Measurements from ENCODE around the gene UCN2. TPM values are rescaled to one million over a fixed set of nuclear protein-coding genes. Genes with fewer than 3 reads are reported as not detected.

UCN2 gene
- total RNA-seq, 2 donors from 2014 or later: 3.0 TPM; not detected in 1

DNA sequence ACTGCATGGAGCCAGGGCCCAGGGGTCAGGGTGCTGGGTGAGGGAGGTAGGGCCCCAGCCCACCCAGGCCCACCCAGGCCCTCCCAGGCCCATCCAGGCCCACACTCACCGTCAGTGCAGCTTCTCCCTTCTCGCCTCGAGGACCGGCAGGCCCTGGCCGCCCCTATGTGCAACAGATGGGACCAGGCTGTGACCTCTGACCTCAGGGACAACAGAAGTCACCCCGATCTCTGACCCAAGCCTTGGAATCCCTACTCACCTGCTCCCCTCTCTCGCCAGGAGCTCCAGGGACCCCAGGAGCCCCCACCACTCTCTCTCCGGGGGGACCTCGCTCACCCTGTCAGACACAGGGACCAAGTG lies 2.8 kb upstream of the UCN2 start:
- DNase-seq (ENCODE audit: low spot score) (no peak), ATAC-seq (ENCODE audit: insufficient number of reproducible peaks, low FRiP score, low read depth) (no peak)
- no peak overlapping the region for H3K4me3 ChIP-seq
- H3K4me1 ChIP-seq (ENCODE audit: control insufficient read depth in 1 of 2, low read depth in 2 of 2): peaks cover 0 to 3% of the 10 kb centered on the region in 2 donors
- no peaks in the 10 kb centered on the region for H3K36me3 ChIP-seq
- no peaks in the 10 kb centered on the region for H3K27me3 ChIP-seq (replicated peaks; ENCODE audit: insufficient read depth)
- H3K27ac ChIP-seq: no peak overlapping the region
- H3K9me3 ChIP-seq: no peaks in the 10 kb centered on the region
- TF ChIP-seq, protein P1, sequence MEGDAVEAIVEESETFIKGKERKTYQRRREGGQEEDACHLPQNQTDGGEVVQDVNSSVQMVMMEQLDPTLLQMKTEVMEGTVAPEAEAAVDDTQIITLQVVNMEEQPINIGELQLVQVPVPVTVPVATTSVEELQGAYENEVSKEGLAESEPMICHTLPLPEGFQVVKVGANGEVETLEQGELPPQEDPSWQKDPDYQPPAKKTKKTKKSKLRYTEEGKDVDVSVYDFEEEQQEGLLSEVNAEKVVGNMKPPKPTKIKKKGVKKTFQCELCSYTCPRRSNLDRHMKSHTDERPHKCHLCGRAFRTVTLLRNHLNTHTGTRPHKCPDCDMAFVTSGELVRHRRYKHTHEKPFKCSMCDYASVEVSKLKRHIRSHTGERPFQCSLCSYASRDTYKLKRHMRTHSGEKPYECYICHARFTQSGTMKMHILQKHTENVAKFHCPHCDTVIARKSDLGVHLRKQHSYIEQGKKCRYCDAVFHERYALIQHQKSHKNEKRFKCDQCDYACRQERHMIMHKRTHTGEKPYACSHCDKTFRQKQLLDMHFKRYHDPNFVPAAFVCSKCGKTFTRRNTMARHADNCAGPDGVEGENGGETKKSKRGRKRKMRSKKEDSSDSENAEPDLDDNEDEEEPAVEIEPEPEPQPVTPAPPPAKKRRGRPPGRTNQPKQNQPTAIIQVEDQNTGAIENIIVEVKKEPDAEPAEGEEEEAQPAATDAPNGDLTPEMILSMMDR (IDR thresholded peaks at IDR 0.05): no peak

DNA sequence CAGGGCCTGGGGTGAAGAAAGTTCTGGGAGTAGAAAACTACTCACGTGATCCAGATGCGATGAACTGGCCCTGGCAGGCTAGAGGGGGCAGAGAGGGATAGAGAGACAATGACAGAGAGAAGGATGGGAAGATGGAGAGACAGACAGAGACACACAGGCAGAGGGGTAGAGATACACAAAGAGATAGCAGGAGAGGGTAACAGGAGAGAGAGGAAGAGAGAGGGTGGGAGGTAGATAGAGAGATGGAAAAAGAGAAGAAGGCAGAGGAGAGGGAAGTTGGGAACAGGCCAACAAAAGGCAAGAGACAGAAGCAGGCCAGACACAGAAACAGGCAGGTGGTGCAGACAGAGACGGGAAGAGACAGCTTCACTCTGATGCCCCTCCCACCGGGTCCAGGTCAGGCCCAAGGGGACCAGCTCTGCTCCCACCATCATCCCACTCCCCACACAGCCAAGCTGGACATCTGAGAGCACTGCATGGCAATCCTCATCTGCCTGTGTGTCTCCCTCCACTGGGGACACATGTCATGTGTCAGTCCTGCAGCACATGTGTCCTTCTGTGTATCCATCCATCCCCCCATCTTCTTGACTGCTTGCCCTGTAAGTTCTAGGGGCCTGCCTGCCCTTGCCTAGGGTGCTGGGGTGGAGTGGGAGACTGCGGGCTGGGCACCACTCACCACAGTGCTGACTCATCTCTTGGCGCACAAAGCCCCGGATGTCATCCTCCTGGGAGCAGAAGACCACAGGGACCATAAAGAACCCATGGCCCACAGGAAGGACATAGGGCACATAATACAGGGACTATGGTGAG lies 2.2 kb upstream of the UCN2 start:
- Histone ChIP-seq H3K9me3 (no peaks in the 10 kb centered on the region), H3K27ac (no peak overlapping the region), H3K4me1 (ENCODE audit: control insufficient read depth in 1 of 2, low read depth in 2 of 2) (peaks cover 2 to 9% of the 10 kb centered on the region in 2 donors), H3K4me3 (no peak overlapping the region), H3K36me3 (no peaks in the 10 kb centered on the region), H3K27me3 (replicated peaks; ENCODE audit: insufficient read depth) (no peaks in the 10 kb centered on the region)
- DNase-seq (ENCODE audit: low spot score) (no peak), ATAC-seq (ENCODE audit: insufficient number of reproducible peaks, low FRiP score, low read depth) (no peak)
- TF ChIP-seq, protein P1 (IDR thresholded peaks at IDR 0.05): no peak

DNA sequence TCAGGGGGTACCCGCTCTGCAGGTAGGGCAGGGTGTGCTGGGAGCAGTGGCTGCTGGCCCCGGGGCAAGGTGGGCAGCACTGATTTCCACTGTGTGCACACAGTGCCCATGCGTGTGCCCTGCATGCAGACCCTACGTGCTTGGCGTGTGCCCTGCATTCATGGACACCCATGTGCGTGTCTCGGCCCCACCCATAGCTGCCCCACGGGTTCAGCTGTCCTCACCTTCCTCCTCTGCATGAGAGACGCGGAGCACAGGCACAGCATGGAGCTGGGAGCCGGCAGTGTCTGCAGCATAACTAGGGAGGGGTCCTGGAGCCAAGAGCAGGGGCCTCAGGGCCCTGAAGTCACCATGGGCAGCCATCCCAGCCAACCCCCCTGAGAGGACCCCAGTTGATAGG lies 1.6 kb upstream of the UCN2 start:
- no peaks in the 10 kb centered on the region for H3K9me3 ChIP-seq
- H3K36me3 ChIP-seq: no peaks in the 10 kb centered on the region
- TF ChIP-seq, protein P1 (IDR thresholded peaks at IDR 0.05): no peak
- H3K27me3 ChIP-seq (replicated peaks; ENCODE audit: insufficient read depth): no peaks in the 10 kb centered on the region
- DNase-seq (ENCODE audit: low spot score) (no peak), ATAC-seq (ENCODE audit: insufficient number of reproducible peaks, low FRiP score, low read depth) (no peak)
- peaks cover 8 to 15% of the 10 kb centered on the region in 2 donors for H3K4me1 ChIP-seq (ENCODE audit: control insufficient read depth in 1 of 2, low read depth in 2 of 2)
- no peak overlapping the region for H3K4me3 ChIP-seq
- H3K27ac ChIP-seq: no peak overlapping the region

DNA sequence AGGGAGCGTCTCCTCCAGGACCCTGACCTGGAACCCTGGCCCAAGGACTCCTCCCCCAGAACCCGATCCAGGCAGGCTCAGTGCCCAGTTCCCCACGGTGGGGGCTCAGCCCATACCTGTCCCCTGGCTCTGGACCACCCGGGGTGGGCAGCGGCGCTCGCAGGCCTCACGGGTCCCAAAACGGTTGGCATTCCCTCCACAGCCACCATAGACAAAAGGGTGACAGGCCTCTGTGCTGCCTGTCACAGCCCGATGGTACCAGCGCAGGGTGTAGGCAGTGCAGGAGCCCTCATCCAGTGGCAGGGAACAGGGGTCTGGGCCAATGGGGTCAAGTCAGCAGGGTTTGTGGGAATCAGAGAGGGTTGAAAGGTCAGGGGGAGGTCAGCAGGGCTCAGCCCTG lies 1.1 kb upstream of the UCN2 start:
- DNase-seq (ENCODE audit: low spot score): no peak
- H3K27ac ChIP-seq: no peak overlapping the region
- H3K4me3 ChIP-seq: no peak overlapping the region
- ATAC-seq (ENCODE audit: insufficient number of reproducible peaks, low FRiP score, low read depth): no peak
- H3K9me3 ChIP-seq: no peaks in the 10 kb centered on the region
- H3K36me3 ChIP-seq: no peaks in the 10 kb centered on the region
- TF ChIP-seq, protein P1 (IDR thresholded peaks at IDR 0.05): no peak
- H3K27me3 ChIP-seq (replicated peaks; ENCODE audit: insufficient read depth): no peaks in the 10 kb centered on the region
- H3K4me1 ChIP-seq (ENCODE audit: control insufficient read depth in 1 of 2, low read depth in 2 of 2): peaks cover 11 to 20% of the 10 kb centered on the region in 2 donors

DNA sequence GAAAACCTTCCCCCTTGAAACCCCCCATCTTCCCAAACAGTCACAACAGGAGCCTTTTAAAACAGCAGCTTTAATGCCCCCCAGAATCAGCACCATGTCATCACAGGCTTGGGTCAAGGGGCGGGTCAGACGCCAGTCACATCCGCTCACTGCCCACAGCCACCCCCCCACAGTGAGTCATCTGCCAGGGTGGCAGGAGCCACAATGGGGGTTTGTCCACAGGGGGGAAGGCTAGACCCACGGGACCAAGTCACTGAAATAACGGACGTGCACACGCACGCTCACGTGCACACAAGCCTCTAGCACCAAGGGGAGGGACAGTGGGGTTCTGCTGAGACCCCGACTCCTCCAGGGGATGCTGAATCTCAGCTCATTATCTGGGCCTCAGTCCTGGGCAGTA lies 441 bp upstream of the UCN2 start:
- ATAC-seq (ENCODE audit: insufficient number of reproducible peaks, low FRiP score, low read depth) (no peak), DNase-seq (ENCODE audit: low spot score) (no peak)
- no peaks in the 10 kb centered on the region for H3K36me3 ChIP-seq
- H3K4me1 ChIP-seq (ENCODE audit: control insufficient read depth in 1 of 2, low read depth in 2 of 2): peaks cover 11 to 26% of the 10 kb centered on the region in 2 donors
- no peak overlapping the region for H3K4me3 ChIP-seq
- H3K9me3 ChIP-seq: no peaks in the 10 kb centered on the region
- TF ChIP-seq, protein P1 (IDR thresholded peaks at IDR 0.05): no peak
- no peaks in the 10 kb centered on the region for H3K27me3 ChIP-seq (replicated peaks; ENCODE audit: insufficient read depth)
- H3K27ac ChIP-seq: no peak overlapping the region

Data from thoracic aorta (tissue), 2 donors.